Measurements from ENCODE around the gene ABCF2. TPM values are rescaled to one million over a fixed set of nuclear protein-coding genes. Genes with fewer than 3 reads are reported as not detected.

ABCF2 gene
- total and polyA plus RNA-seq, 8 donors = 7.1 to 13.6 (median 11.0) TPM

- Histone ChIP-seq H3K9me3 (no peaks in the 10 kb centered on the region), H3K36me3 (no peaks in the 10 kb centered on the region), H3K27me3 (no peaks in the 10 kb centered on the region), H3K27ac (no peak overlapping the region), H3K4me1 (peaks cover 0 to 12% (median 0%) of the 10 kb centered on the region in 3 donors), H3K4me3 (no peak overlapping the region)
- DNase-seq (no peak), FAIRE-seq (no peak), ATAC-seq (no peak)
- 81 to 92% methylated on average over 10 of the region's 10 CpGs for WGBS, 2 donors
- intact Hi-C loops (cut with DNase I) = no loop called here
- no peak for TF ChIP-seq CTCF (IDR thresholded peaks at IDR 0.05)
Measured at GRCh38 chr7:151269511-151269910, 42.5 kb upstream of the ABCF2 start.

GRCh38 chr7:151265351-151265931 lies 38.4 kb upstream of the ABCF2 start:
- H3K27me3 ChIP-seq = no peaks in the 10 kb centered on the region
- H3K4me1 ChIP-seq = no peaks in the 10 kb centered on the region
- H3K27ac ChIP-seq = no peak overlapping the region
- intact Hi-C loops (cut with DNase I) = no loop called here
- TF ChIP-seq CTCF (IDR thresholded peaks at IDR 0.05) = no peak
- no peaks in the 10 kb centered on the region for H3K36me3 ChIP-seq
- H3K4me3 ChIP-seq = no peak overlapping the region
- WGBS, 2 donors = 81 to 86% methylated on average over 9 of the region's 9 CpGs
- DNase-seq = no peak
- no peaks in the 10 kb centered on the region for H3K9me3 ChIP-seq
- FAIRE-seq = no peak
- ATAC-seq = no peak

- Histone ChIP-seq H3K4me1 (no peaks in the 10 kb centered on the region), H3K27ac (no peak overlapping the region), H3K36me3 (no peaks in the 10 kb centered on the region), H3K4me3 (no peak overlapping the region), H3K27me3 (no peaks in the 10 kb centered on the region), H3K9me3 (no peaks in the 10 kb centered on the region)
- ATAC-seq (no peak), DNase-seq (peak in 1 of 6 donors; percentile 33), FAIRE-seq (no peak)
- 82 to 95% methylated on average over 5 of the region's 5 CpGs for WGBS, 2 donors
- intact Hi-C loops (cut with DNase I) = no loop called here
- no peak for TF ChIP-seq CTCF (IDR thresholded peaks at IDR 0.05)
Measured at GRCh38 chr7:151264615-151265014, 37.6 kb upstream of the ABCF2 start.

GRCh38 chr7:151261529-151261928 lies 34.5 kb upstream of the ABCF2 start:
- FAIRE-seq (no peak), DNase-seq (peak in 2 of 6 donors; percentile 27 to 41), ATAC-seq (no peak)
- no peaks in the 10 kb centered on the region for H3K4me1 ChIP-seq
- no peaks in the 10 kb centered on the region for H3K36me3 ChIP-seq
- 32 to 45% methylated on average over 10 of the region's 10 CpGs for WGBS, 2 donors
- no peak overlapping the region for H3K27ac ChIP-seq
- no peak overlapping the region for H3K4me3 ChIP-seq
- H3K9me3 ChIP-seq = no peaks in the 10 kb centered on the region
- intact Hi-C loops (cut with DNase I) = no loop called here
- no peaks in the 10 kb centered on the region for H3K27me3 ChIP-seq
- TF ChIP-seq CTCF (IDR thresholded peaks at IDR 0.05) = no peak

- no peaks in the 10 kb centered on the region for H3K4me1 ChIP-seq
- no peak for DNase-seq
- no peak for TF ChIP-seq CTCF (IDR thresholded peaks at IDR 0.05)
- ATAC-seq = no peak
- FAIRE-seq = no peak
- H3K4me3 ChIP-seq = no peak overlapping the region
- intact Hi-C loops (cut with DNase I) = no loop called here
- no peaks in the 10 kb centered on the region for H3K27me3 ChIP-seq
- H3K9me3 ChIP-seq = no peaks in the 10 kb centered on the region
- 76 to 79% methylated on average over 8 of the region's 8 CpGs for WGBS, 2 donors
- no peak overlapping the region for H3K27ac ChIP-seq
- no peaks in the 10 kb centered on the region for H3K36me3 ChIP-seq
Measured at GRCh38 chr7:151260883-151261282, 33.9 kb upstream of the ABCF2 start.
